GM19468 (cell line): ENCODE measurements around the gene MYO5B.

ENCODE experiments used
- ATAC-seq: cut with Tn5 transposase; IDR thresholded peaks from one replicate; pipeline ENCODE4 v1.9.1; 2021; ENCODE audit warnings: mild to moderate bottlenecking, moderate library complexity, moderate number of reproducible peaks; ENCODE audit not compliant: unreplicated experiment; ENCODE audit errors: extremely low read depth

MYO5B gene

GRCh38 chr18:49988101-49988500, 206.8 kb downstream of the MYO5B start:
- ATAC-seq: no peak

- ATAC-seq: no peak
Measured at GRCh38 chr18:49985236-49985635, 209.7 kb downstream of the MYO5B start.

- no peak for ATAC-seq
Measured at GRCh38 chr18:49980896-49981295, 214.1 kb downstream of the MYO5B start.

GRCh38 chr18:49976795-49977560, 218.0 kb downstream of the MYO5B start:
- no peak for ATAC-seq

GRCh38 chr18:49976001-49976400, 218.9 kb downstream of the MYO5B start:
- ATAC-seq: no peak

- ATAC-seq: no peak
Measured at GRCh38 chr18:49974079-49974478, 220.9 kb downstream of the MYO5B start.

- no peak for ATAC-seq
Measured at GRCh38 chr18:49973592-49973991, 221.4 kb downstream of the MYO5B start.

GRCh38 chr18:49972535-49972934, 222.4 kb downstream of the MYO5B start:
- no peak for ATAC-seq

- no peak for ATAC-seq
Measured at GRCh38 chr18:49971462-49971861, 223.5 kb downstream of the MYO5B start.

- ATAC-seq: no peak
Measured at GRCh38 chr18:49970319-49970718, 224.6 kb downstream of the MYO5B start.

- ATAC-seq: peak; percentile 26
Measured at GRCh38 chr18:49968644-49969309, 226.2 kb downstream of the MYO5B start.

- no peak for ATAC-seq
Measured at GRCh38 chr18:49967636-49968313, 227.2 kb downstream of the MYO5B start.

GRCh38 chr18:49967171-49967570, 227.8 kb downstream of the MYO5B start:
- ATAC-seq: peak; percentile 88

- no peak for ATAC-seq
Measured at GRCh38 chr18:49966090-49966489, 228.9 kb downstream of the MYO5B start.

GRCh38 chr18:49963217-49963616, 231.7 kb downstream of the MYO5B start:
- ATAC-seq: no peak

- ATAC-seq: no peak
Measured at GRCh38 chr18:49961271-49961670, 233.7 kb downstream of the MYO5B start.

GRCh38 chr18:49960376-49960775, 234.6 kb downstream of the MYO5B start:
- no peak for ATAC-seq

GRCh38 chr18:49959176-49959575, 235.8 kb downstream of the MYO5B start:
- peak; percentile 78 for ATAC-seq

- ATAC-seq: no peak
Measured at GRCh38 chr18:49955263-49955662, 239.7 kb downstream of the MYO5B start.

- no peak for ATAC-seq
Measured at GRCh38 chr18:49953391-49953790, 241.6 kb downstream of the MYO5B start.

- no peak for ATAC-seq
Measured at GRCh38 chr18:49949951-49950395, 245.0 kb downstream of the MYO5B start.
